Keratinocyte (primary cell): ENCODE measurements around the gene CCDC92B. TPM values are rescaled to one million over a fixed set of nuclear protein-coding genes. Genes with fewer than 3 reads are reported as not detected.

Source experiments
- DNase-seq: peaks from one replicate; pipeline ENCODE4 v3.0.0-alpha.2; 2011; ENCODE audit warnings: low read depth, missing footprints, low spot score
- FAIRE-seq: peaks from 2 replicates; lab custom pipeline; 2011; peaks lifted over from hg19 to GRCh38; lab: Jason Lieb, UNC
- H2AFZ ChIP-seq: 2 replicates; pipeline ENCODE4 v1.6.0; 2012; ENCODE audit warnings: low read length, control low read depth, inconsistent platforms; ENCODE audit not compliant: control insufficient read depth
- H3K27ac ChIP-seq: 2 replicates; pipeline ENCODE4 v1.5.1; 2011; ENCODE audit warnings: low read length; ENCODE audit not compliant: control insufficient read depth, insufficient read depth
- H3K27me3 ChIP-seq: 3 replicates; pipeline ENCODE4 v1.6.0; 2011; ENCODE audit warnings: low read length; ENCODE audit not compliant: control insufficient read depth, insufficient read depth; ENCODE audit errors: extremely low read depth
- H3K36me3 ChIP-seq, 2 experiments: 2 replicates in 1 of 2; 3 replicates in 1 of 2; pipeline ENCODE4 v1.5.1; 2011; ENCODE audit warnings: low read length in 2 of 2, mild to moderate bottlenecking in 1 of 2; ENCODE audit not compliant: control insufficient read depth in 2 of 2, insufficient read depth in 2 of 2; ENCODE audit errors: extremely low read depth in 1 of 2
- H3K4me1 ChIP-seq: 3 replicates; pipeline ENCODE4 v1.5.1; 2011; ENCODE audit warnings: low read length; ENCODE audit not compliant: control insufficient read depth, insufficient read depth; ENCODE audit errors: extremely low read depth
- H3K4me2 ChIP-seq: 3 replicates; pipeline ENCODE4 v1.6.0; 2011; ENCODE audit warnings: low read depth, low read length; ENCODE audit not compliant: control insufficient read depth, insufficient read depth; ENCODE audit errors: extremely low read depth
- H3K4me3 ChIP-seq, 3 experiments: fragments of 200-600 bp in 1 of 3; sonication (generic) in 1 of 3; 2 replicates in 2 of 3; 3 replicates in 1 of 3; pipeline ENCODE4 v1.5.1; 2011 to 2016; ENCODE audit warnings: low read length in 3 of 3, mild to moderate bottlenecking in 3 of 3, control low read depth in 2 of 3, inconsistent platforms in 1 of 3, low read depth in 1 of 3, mixed read lengths in 1 of 3, mixed run types in 1 of 3, moderate library complexity in 1 of 3; ENCODE audit not compliant: control insufficient read depth in 2 of 3, insufficient read depth in 2 of 3; ENCODE audit errors: extremely low read depth in 1 of 3
- H3K79me2 ChIP-seq: 2 replicates; pipeline ENCODE4 v1.6.0; 2012; ENCODE audit warnings: low read length; ENCODE audit not compliant: control insufficient read depth, insufficient read depth
- H3K9ac ChIP-seq: 3 replicates; pipeline ENCODE4 v1.6.0; 2011; ENCODE audit warnings: low read length; ENCODE audit not compliant: control insufficient read depth, insufficient read depth; ENCODE audit errors: extremely low read depth
- H3K9me1 ChIP-seq: 3 replicates; pipeline ENCODE4 v1.6.0; 2011; ENCODE audit warnings: low read length; ENCODE audit not compliant: control insufficient read depth, insufficient read depth; ENCODE audit errors: extremely low read depth
- H3K9me3 ChIP-seq: 2 replicates; pipeline ENCODE4 v1.5.1; 2012; ENCODE audit warnings: low read depth, low read length; ENCODE audit not compliant: control insufficient read depth
- H4K20me1 ChIP-seq: 3 replicates; pipeline ENCODE4 v1.6.0; 2011; ENCODE audit warnings: low read length; ENCODE audit not compliant: control insufficient read depth, insufficient read depth; ENCODE audit errors: extremely low read depth
- CTCF ChIP-seq, 3 experiments: IDR thresholded peaks in 1 of 3; conservative IDR thresholded peaks in 1 of 3; optimal IDR thresholded peaks in 1 of 3; 2 replicates in 2 of 3; 3 replicates in 1 of 3; pipeline versions ENCODE3 to v1.5.1; 2011; ENCODE audit warnings: low read length in 3 of 3, mild to moderate bottlenecking in 3 of 3, moderate library complexity in 2 of 3, control low read depth in 1 of 3, inconsistent platforms in 1 of 3; ENCODE audit not compliant: insufficient read depth in 2 of 3; ENCODE audit errors: extremely low read depth in 1 of 3
- EZH2 ChIP-seq: IDR thresholded peaks from one replicate; pipeline ENCODE4 v1.6.1; 2012; ENCODE audit warnings: inconsistent platforms, mild to moderate bottlenecking, low read length, moderate library complexity
- dilution Hi-C: fragments of 300-500 bp; cut with MboI; formaldehyde crosslinking; loops from one replicate; pipeline ENCODE4 v1.7.0; 2020; ENCODE audit warnings: low sequenced_read_pairs; ENCODE audit not compliant: extremely low pct_ligation_motif_present
- polyA plus RNA-seq, 5 experiments: library from polyadenylated mRNA; depleted of rRNA in 3 of 5; stranded (reverse) in 3 of 5; stranded (forward) in 1 of 5; unstranded in 1 of 5; fragments of >200 nt; gene quantifications; 1 replicate in 1 of 5; 2 replicates in 3 of 5; 3 replicates in 1 of 5; pipeline versions ENCODE4 v1.2.1 to v1.2.3, GENCODE V29; 2011 to 2012; ENCODE audit warnings: missing spikeins in 2 of 5, low read depth in 1 of 5, low replicate concordance in 1 of 5

CCDC92B gene
- polyA plus RNA-seq, 1 donor (not counting 4 experiments of a cell fraction or from before 2014, with no cell fraction given) = not detected

- DNase-seq (no peak), FAIRE-seq (no peak)
- peaks cover 2% of the 10 kb centered on the region for H3K9me1 ChIP-seq
- dilution Hi-C loops = no loop called here
- H3K27ac ChIP-seq = no peak overlapping the region
- peaks cover 23 to 25% of the 10 kb centered on the region in 2 experiments for H3K36me3 ChIP-seq
- no peaks in the 10 kb centered on the region for H3K27me3 ChIP-seq
- H3K4me1 ChIP-seq = peaks cover 32% of the 10 kb centered on the region
- H3K4me2 ChIP-seq = no peak overlapping the region
- H3K9me3 ChIP-seq = no peaks in the 10 kb centered on the region
- H3K4me3 ChIP-seq = no peak overlapping the region
- H3K79me2 ChIP-seq = peaks cover 71% of the 10 kb centered on the region
- H3K9ac ChIP-seq = no peak overlapping the region
- TF ChIP-seq EZH2 (no peak), CTCF (optimal IDR thresholded peaks at IDR 0.05 in 1 of 3, IDR thresholded peaks at IDR 0.05 in 1 of 3, conservative IDR thresholded peaks at IDR 0.05 in 1 of 3; ENCODE audit: extremely low read depth in 1 of 3, insufficient read depth in 2 of 3, low read length in 3 of 3) (no peak)
- H2AFZ ChIP-seq = no peak overlapping the region
- peaks cover 50% of the 10 kb centered on the region for H4K20me1 ChIP-seq
These were observed 44.2 kb downstream of the CCDC92B start for GRCh38 chr17:2705263-2705662.

- H3K9me3 ChIP-seq = no peaks in the 10 kb centered on the region
- dilution Hi-C loops = no loop called here
- peaks cover 2% of the 10 kb centered on the region for H3K9me1 ChIP-seq
- no peak overlapping the region for H2AFZ ChIP-seq
- H3K4me2 ChIP-seq = no peak overlapping the region
- TF ChIP-seq EZH2 (no peak), CTCF (optimal IDR thresholded peaks at IDR 0.05 in 1 of 3, IDR thresholded peaks at IDR 0.05 in 1 of 3, conservative IDR thresholded peaks at IDR 0.05 in 1 of 3; ENCODE audit: extremely low read depth in 1 of 3, insufficient read depth in 2 of 3, low read length in 3 of 3) (no peak)
- H3K4me3 ChIP-seq = no peak overlapping the region
- no peaks in the 10 kb centered on the region for H3K27me3 ChIP-seq
- peaks cover 67% of the 10 kb centered on the region for H3K79me2 ChIP-seq
- H4K20me1 ChIP-seq = peaks cover 50% of the 10 kb centered on the region
- peaks cover 28% of the 10 kb centered on the region for H3K4me1 ChIP-seq
- DNase-seq (no peak), FAIRE-seq (no peak)
- peaks cover 23 to 25% of the 10 kb centered on the region in 2 experiments for H3K36me3 ChIP-seq
- no peak overlapping the region for H3K27ac ChIP-seq
- no peak overlapping the region for H3K9ac ChIP-seq
These were observed 44.6 kb downstream of the CCDC92B start for GRCh38 chr17:2704890-2705248.
